Activated T-helper 1 cell treated with anti-CD3 and anti-CD28 coated beads, Interleukin-2, amount 50 U/mL, for 16 hours (primary cell): Measurements from ENCODE around the gene SNPH.

Experiments used
- DNase-seq, 2 donors: peaks; one replicate each; pipeline ENCODE4 v3.0.0-alpha.2; 2020; ENCODE audit warnings: low read depth in 1 of 2, low spot score in 1 of 2

Gene SNPH

GRCh38 chr20:1264727-1265126 is 1.4 kb upstream of the SNPH start:
- DNase-seq, result no peak

- DNase-seq, result no peak
Measured at GRCh38 chr20:1265226-1265915, 723 bp upstream of the SNPH start.

GRCh38 chr20:1265916-1266166 is 253 bp upstream of the SNPH start:
- no peak for DNase-seq

GRCh38 chr20:1267161-1267560 is 1.1 kb downstream of the SNPH start:
- no peak for DNase-seq

- no peak for DNase-seq
Measured at GRCh38 chr20:1267809-1268374, 1.8 kb downstream of the SNPH start.

GRCh38 chr20:1269235-1269634 is 3.1 kb downstream of the SNPH start:
- DNase-seq, result no peak

- DNase-seq, result no peak
Measured at GRCh38 chr20:1269850-1270249, 3.8 kb downstream of the SNPH start.

- no peak for DNase-seq
Measured at GRCh38 chr20:1272368-1273100, 6.4 kb downstream of the SNPH start.

GRCh38 chr20:1273366-1273765 is 7.3 kb downstream of the SNPH start:
- no peak for DNase-seq

- no peak for DNase-seq
Measured at GRCh38 chr20:1274485-1275311, 8.6 kb downstream of the SNPH start.

GRCh38 chr20:1275919-1276318 is 9.8 kb downstream of the SNPH start:
- DNase-seq, result no peak

GRCh38 chr20:1277529-1278322 is 11.6 kb downstream of the SNPH start:
- no peak for DNase-seq

GRCh38 chr20:1278993-1279392 is 12.9 kb downstream of the SNPH start:
- DNase-seq, result no peak

- DNase-seq, result no peak
Measured at GRCh38 chr20:1280195-1281102, 14.4 kb downstream of the SNPH start.

- DNase-seq, result no peak
Measured at GRCh38 chr20:1281279-1282057, 15.4 kb downstream of the SNPH start.

GRCh38 chr20:1282966-1283365 is 16.9 kb downstream of the SNPH start:
- DNase-seq, result no peak

- DNase-seq, result no peak
Measured at GRCh38 chr20:1283522-1284510, 17.7 kb downstream of the SNPH start.
